Sigmoid colon (tissue), 7 donors: ENCODE data around the gene MROH7. TPM values are rescaled to one million over a fixed set of nuclear protein-coding genes. Genes with fewer than 3 reads are reported as not detected.

Source experiments
- DNase-seq: peaks from one replicate; pipeline ENCODE4 v3.0.0-alpha.2; 2019
- H3K27ac ChIP-seq, 4 donors: fragments of 200-600 bp; sonication (generic); one replicate each; pipeline ENCODE4 v1.5.1; 2016 to 2019; ENCODE audit warnings: mild to moderate bottlenecking in 1 of 4
- H3K27me3 ChIP-seq, 3 donors: fragments of 200-600 bp; sonication (generic); one replicate each; pipeline ENCODE4 v1.5.1; 2019; ENCODE audit warnings: mild to moderate bottlenecking in 1 of 3
- H3K36me3 ChIP-seq, 4 donors: fragments of 200-600 bp; sonication (generic); one replicate each; pipeline ENCODE4 v1.5.1; 2016 to 2019
- H3K4me1 ChIP-seq, 4 donors: fragments of 200-600 bp; sonication (generic); one replicate each; pipeline ENCODE4 v1.5.1; 2017 to 2019
- H3K4me3 ChIP-seq, 4 donors: fragments of 200-600 bp; sonication (generic); one replicate each; pipeline ENCODE4 v1.5.1; 2017 to 2019; ENCODE audit warnings: mild to moderate bottlenecking in 2 of 4, moderate library complexity in 1 of 4
- H3K9me3 ChIP-seq, 4 donors: fragments of 200-600 bp in 3 of 4; sonication (generic) in 3 of 4; one replicate each; pipeline versions ENCODE4 v1.5.1 to v1.6.1; 2013 to 2019
- EP300 ChIP-seq, 4 donors: sonication (generic); formaldehyde crosslinking; IDR thresholded peaks; one replicate each; pipeline ENCODE4 v1.6.1; 2017; ENCODE audit warnings: antibody characterized with exemption in 4 of 4
- POLR2A ChIP-seq, 2 donors: fragments of 450-650 bp; IDR thresholded peaks; one replicate each; pipeline ENCODE4 v1.6.1; 2016; ENCODE audit warnings: antibody characterized with exemption in 2 of 2, mild to moderate bottlenecking in 2 of 2, moderate library complexity in 2 of 2
- POLR2AphosphoS5 ChIP-seq, 4 donors: sonication (generic); formaldehyde crosslinking; IDR thresholded peaks; one replicate each; pipeline ENCODE4 v1.6.1; 2017; ENCODE audit warnings: antibody characterized with exemption in 4 of 4
- WGBS, 2 donors: extraction: QIAGEN DNeasy Blood & Tissue Kit; methylation state at CpG; one replicate each; pipeline ENCODE4 v1.1.7; 2013; 5-methylcytosine and 5-hydroxymethylcytosine counted together
- intact Hi-C: fragments of 100-400 bp; cut with DNase I; formaldehyde crosslinking; loops from one replicate; pipeline ENCODE4 v1.15.1; 2023
- polyA plus RNA-seq, 3 donors: library from polyadenylated mRNA; stranded (reverse); fragments of 200-250 nt; gene quantifications; one replicate each; pipeline ENCODE4 v1.2.3, GENCODE V29; 2013
- total RNA-seq, 4 donors: library from RNA; depleted of rRNA; stranded (reverse); fragments of >200 nt; gene quantifications; one replicate each; pipeline ENCODE4 v1.1.0, GENCODE V29; 2016
- TF ChIP-seq, protein P1 (sequence below), 4 experiments: fragments of 450-650 bp in 3 of 4; fragments of 200-600 bp in 1 of 4; IDR thresholded peaks; one replicate each; pipeline ENCODE4 v1.5.1; 2016 to 2019; ENCODE audit warnings: antibody characterized with exemption in 4 of 4, mild to moderate bottlenecking in 3 of 4, moderate library complexity in 2 of 4
- donor health status: healthy with polysubstance abuse.
- donor health status: Bipolar disorder and iron deficiency.
- donor health status: healthy.

MROH7 gene
- total and polyA plus RNA-seq, 7 donors = 0.69 to 23.0 (median 11.2) TPM

DNA sequence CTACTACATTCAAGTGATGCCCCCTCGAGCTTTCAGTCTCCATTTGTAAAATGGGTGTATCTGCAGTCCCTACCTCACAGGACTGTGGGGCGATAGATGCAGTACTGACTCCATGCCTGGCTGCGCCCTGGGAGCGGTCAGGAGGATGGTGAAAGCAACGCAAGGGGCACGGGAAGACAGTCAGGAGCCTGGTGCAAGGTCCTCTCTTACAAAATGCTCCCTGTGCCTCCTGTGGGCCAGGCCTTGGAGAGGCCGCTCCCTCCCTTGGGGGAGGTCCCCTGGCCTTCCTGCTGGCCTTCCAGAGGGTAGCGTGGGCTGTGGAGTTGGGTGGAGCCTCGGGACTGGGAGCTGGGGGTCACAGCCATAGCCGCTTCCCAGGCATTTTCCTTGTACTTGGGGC, 39.9 kb upstream of the MROH7 start:
- DNase-seq = no peak
- Histone ChIP-seq H3K4me1 (no peaks in the 10 kb centered on the region), H3K9me3 (no peaks in the 10 kb centered on the region), H3K36me3 (peaks cover 10 to 56% (median 17%) of the 10 kb centered on the region in 4 donors), H3K27ac (no peak overlapping the region), H3K4me3 (no peak overlapping the region), H3K27me3 (no peaks in the 10 kb centered on the region)
- WGBS, 2 donors = 92% methylated on average over 10 of the region's 10 CpGs
- TF ChIP-seq POLR2AphosphoS5 (IDR thresholded peaks at IDR 0.05) (no peak), POLR2A (IDR thresholded peaks at IDR 0.05) (no peak), EP300 (IDR thresholded peaks at IDR 0.05) (no peak)
- TF ChIP-seq, protein P1, sequence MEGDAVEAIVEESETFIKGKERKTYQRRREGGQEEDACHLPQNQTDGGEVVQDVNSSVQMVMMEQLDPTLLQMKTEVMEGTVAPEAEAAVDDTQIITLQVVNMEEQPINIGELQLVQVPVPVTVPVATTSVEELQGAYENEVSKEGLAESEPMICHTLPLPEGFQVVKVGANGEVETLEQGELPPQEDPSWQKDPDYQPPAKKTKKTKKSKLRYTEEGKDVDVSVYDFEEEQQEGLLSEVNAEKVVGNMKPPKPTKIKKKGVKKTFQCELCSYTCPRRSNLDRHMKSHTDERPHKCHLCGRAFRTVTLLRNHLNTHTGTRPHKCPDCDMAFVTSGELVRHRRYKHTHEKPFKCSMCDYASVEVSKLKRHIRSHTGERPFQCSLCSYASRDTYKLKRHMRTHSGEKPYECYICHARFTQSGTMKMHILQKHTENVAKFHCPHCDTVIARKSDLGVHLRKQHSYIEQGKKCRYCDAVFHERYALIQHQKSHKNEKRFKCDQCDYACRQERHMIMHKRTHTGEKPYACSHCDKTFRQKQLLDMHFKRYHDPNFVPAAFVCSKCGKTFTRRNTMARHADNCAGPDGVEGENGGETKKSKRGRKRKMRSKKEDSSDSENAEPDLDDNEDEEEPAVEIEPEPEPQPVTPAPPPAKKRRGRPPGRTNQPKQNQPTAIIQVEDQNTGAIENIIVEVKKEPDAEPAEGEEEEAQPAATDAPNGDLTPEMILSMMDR (IDR thresholded peaks at IDR 0.05) = no peak
- intact Hi-C loops = no loop called here

DNA sequence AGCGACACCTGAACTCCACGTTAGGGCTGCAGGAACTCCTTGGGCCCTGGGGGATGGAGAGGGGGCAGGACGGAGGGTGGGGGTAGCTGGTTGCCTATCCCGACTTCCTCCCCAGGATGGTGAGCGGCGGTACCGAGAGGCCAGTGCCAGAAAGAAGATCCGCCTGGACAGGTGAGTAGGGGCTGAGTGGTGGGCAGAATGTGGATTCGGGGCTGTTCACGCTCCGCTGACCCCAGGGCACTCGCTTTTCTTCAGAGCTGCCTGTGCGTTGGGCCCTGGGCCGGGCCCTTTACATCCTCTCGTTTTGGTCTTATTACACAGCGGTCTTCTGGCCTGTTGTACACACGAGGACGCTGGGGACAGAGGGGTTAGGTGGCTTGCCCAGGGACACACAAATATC, 39.0 kb upstream of the MROH7 start:
- H3K9me3 ChIP-seq = no peaks in the 10 kb centered on the region
- no peak for DNase-seq
- H3K4me3 ChIP-seq = no peak overlapping the region
- intact Hi-C loops = no loop called here
- H3K27me3 ChIP-seq = no peaks in the 10 kb centered on the region
- TF ChIP-seq EP300 (IDR thresholded peaks at IDR 0.05) (no peak), POLR2A (IDR thresholded peaks at IDR 0.05) (no peak), POLR2AphosphoS5 (IDR thresholded peaks at IDR 0.05) (no peak)
- TF ChIP-seq, protein P1 (IDR thresholded peaks at IDR 0.05) = no peak
- WGBS, 2 donors = 91 to 93% methylated on average over 18 of the region's 18 CpGs
- peaks cover 6 to 57% (median 19%) of the 10 kb centered on the region in 4 donors for H3K36me3 ChIP-seq
- H3K4me1 ChIP-seq = no peaks in the 10 kb centered on the region
- no peak overlapping the region for H3K27ac ChIP-seq

DNA sequence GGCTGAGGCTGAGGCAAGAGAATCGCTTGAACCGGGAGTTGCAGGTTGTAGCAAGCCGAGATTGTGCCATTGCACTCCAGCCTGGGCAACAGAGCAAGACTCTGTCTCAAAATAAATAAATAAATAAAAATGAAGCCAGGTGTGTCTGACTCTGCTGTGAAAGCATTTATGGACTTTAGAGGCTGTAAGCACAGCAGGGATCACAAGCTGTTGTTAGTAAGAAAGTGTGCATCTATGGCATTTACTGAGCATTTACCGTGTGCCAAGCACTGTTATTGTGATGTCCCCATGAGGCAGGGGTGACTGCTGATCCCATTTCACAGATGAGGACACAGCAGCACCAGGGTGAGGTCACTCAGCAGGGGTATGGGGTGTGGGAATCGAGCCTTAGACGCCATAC, 38.3 kb upstream of the MROH7 start:
- TF ChIP-seq, protein P1 (IDR thresholded peaks at IDR 0.05) = no peak
- TF ChIP-seq POLR2AphosphoS5 (IDR thresholded peaks at IDR 0.05) (no peak), POLR2A (IDR thresholded peaks at IDR 0.05) (no peak), EP300 (IDR thresholded peaks at IDR 0.05) (no peak)
- no peak overlapping the region for H3K4me3 ChIP-seq
- 86 to 93% methylated on average over 6 of the region's 6 CpGs for WGBS, 2 donors
- DNase-seq = no peak
- H3K27me3 ChIP-seq = no peaks in the 10 kb centered on the region
- peaks cover 6 to 57% (median 16%) of the 10 kb centered on the region in 4 donors for H3K36me3 ChIP-seq
- H3K4me1 ChIP-seq = no peaks in the 10 kb centered on the region
- no peak overlapping the region for H3K27ac ChIP-seq
- intact Hi-C loops = no loop called here
- no peaks in the 10 kb centered on the region for H3K9me3 ChIP-seq

DNA sequence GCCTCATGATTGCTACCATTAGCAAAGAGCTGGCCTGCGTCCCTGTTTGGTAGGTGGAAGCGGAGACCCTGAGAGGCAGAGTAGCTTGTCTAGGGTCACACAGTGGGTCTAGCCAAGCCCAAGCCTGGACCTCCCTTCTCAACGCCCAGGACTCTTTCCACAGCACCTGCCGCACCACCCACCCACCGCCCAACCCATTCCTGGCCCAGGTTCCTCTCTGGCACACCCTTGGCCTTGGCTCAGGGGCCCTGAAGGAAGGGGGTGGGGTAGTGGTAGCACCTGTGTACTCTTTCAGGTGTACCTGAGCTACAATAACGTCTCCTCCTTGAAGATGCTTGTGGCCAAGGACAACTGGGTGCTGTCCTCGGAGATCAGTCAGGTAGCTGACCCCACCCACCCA, 37.5 kb upstream of the MROH7 start:
- no peaks in the 10 kb centered on the region for H3K27me3 ChIP-seq
- H3K36me3 ChIP-seq = peaks cover 6 to 59% (median 17%) of the 10 kb centered on the region in 4 donors
- no peak overlapping the region for H3K4me3 ChIP-seq
- no peak for TF ChIP-seq EP300 (IDR thresholded peaks at IDR 0.05)
- TF ChIP-seq, protein P1 (IDR thresholded peaks at IDR 0.05) = no peak
- TF ChIP-seq POLR2A (IDR thresholded peaks at IDR 0.05) = no peak
- no peak for TF ChIP-seq POLR2AphosphoS5 (IDR thresholded peaks at IDR 0.05)
- intact Hi-C loops = no loop called here
- no peaks in the 10 kb centered on the region for H3K9me3 ChIP-seq
- no peaks in the 10 kb centered on the region for H3K4me1 ChIP-seq
- H3K27ac ChIP-seq = no peak overlapping the region
- 19 to 52% methylated on average over 7 of the region's 7 CpGs for whole genome bisulfite sequencing, 2 donors
- no peak for DNase-seq
